K562 (cell line): ENCODE results near the gene RAD1. TPM values are rescaled to one million over a fixed set of nuclear protein-coding genes. Genes with fewer than 3 reads are reported as not detected.

ENCODE experiments used
- ATAC-seq: fragments of 200-7000 bp; cut with Tn5 transposase; 3 replicates; pipeline ENCODE4 v1.9.1; 2020; ENCODE audit warnings: moderate library complexity
- BruUV-seq: library from RNA; stranded (reverse); fragments of 400-500 nt; replicated peaks from 2 replicates; lab custom pipeline; 2021; lab: Mats Ljungman, UMichigan
- CTCF ChIA-PET: fragments of 300-600 bp; formaldehyde crosslinking; extraction: SDS; loops from one replicate; lab custom pipeline; 2021; ENCODE audit warnings: low intra/inter-chr PET ratio; lab: Yijun Ruan, JAX
- POLR2A ChIA-PET: fragments of 300-600, 350-650 bp; sonication (Branson Sonifier 250); formaldehyde crosslinking; extraction: SDS; loops from one replicate; lab custom pipeline; 2021; ENCODE audit warnings: antibody characterized with exemption, inconsistent platforms; lab: Yijun Ruan, JAX
- DNase-seq, 4 experiments: peaks; one replicate each; pipeline versions ENCODE4 v3.0.0 to v3.0.0-alpha.2; 2011 to 2018; ENCODE audit warnings: low spot score in 3 of 4, mixed read lengths in 3 of 4; ENCODE audit errors: extremely low read depth in 1 of 4
- FAIRE-seq: peaks from 2 replicates; lab custom pipeline; 2011; peaks lifted over from hg19 to GRCh38; lab: Jason Lieb, UNC
- H2AFZ ChIP-seq: 2 replicates; pipeline ENCODE4 v1.6.0; 2011; ENCODE audit warnings: low read depth, low read length, control low read depth, inconsistent platforms
- H3K27ac ChIP-seq: fragments of 200-600 bp; 3 replicates; pipeline ENCODE4 v1.8.0; 2011; ENCODE audit warnings: low read depth, mild to moderate bottlenecking, control low read depth, inconsistent platforms, low read length, moderate library complexity, mixed read lengths; ENCODE audit errors: extremely low read depth
- H3K27me3 ChIP-seq, 2 experiments: fragments of 300-600 bp in 1 of 2; 2 replicates in 1 of 2; 3 replicates in 1 of 2; pipeline versions ENCODE4 v1.6.0 to v1.8.0; 2011; ENCODE audit warnings: inconsistent platforms in 2 of 2, low read length in 2 of 2, mild to moderate bottlenecking in 1 of 2, mixed read lengths in 1 of 2, moderate library complexity in 1 of 2; ENCODE audit not compliant: control insufficient read depth in 2 of 2, insufficient read depth in 2 of 2
- H3K36me3 ChIP-seq: fragments of 300-600 bp; 3 replicates; pipeline ENCODE4 v1.8.0; 2011; ENCODE audit warnings: mild to moderate bottlenecking, low read length, inconsistent platforms; ENCODE audit not compliant: control insufficient read depth, insufficient read depth
- H3K4me1 ChIP-seq, 2 experiments: fragments of 200-600 bp in 1 of 2; replicated peaks in 1 of 2; 2 replicates in 1 of 2; 3 replicates in 1 of 2; pipeline versions ENCODE4 v1.5.1 to v1.8.0; 2011; ENCODE audit warnings: inconsistent platforms in 2 of 2, low read length in 2 of 2, mild to moderate bottlenecking in 1 of 2, mixed read lengths in 1 of 2, moderate library complexity in 1 of 2; ENCODE audit not compliant: control insufficient read depth in 2 of 2, insufficient read depth in 2 of 2
- H3K4me2 ChIP-seq: 2 replicates; pipeline ENCODE4 v1.6.1; 2011; ENCODE audit warnings: low read length, control low read depth, inconsistent platforms, mixed read lengths; ENCODE audit not compliant: insufficient read depth
- H3K4me3 ChIP-seq: fragments of 200-600 bp; sonication (generic), shearing (Covaris generic); 2 replicates; pipeline ENCODE4 v1.5.1; 2016; ENCODE audit warnings: control low read depth, inconsistent platforms
- H3K79me2 ChIP-seq: fragments of 200-600 bp; 3 replicates; pipeline ENCODE4 v1.8.0; 2011; ENCODE audit warnings: low read length, inconsistent platforms; ENCODE audit not compliant: control insufficient read depth, insufficient read depth
- H3K9ac ChIP-seq, 2 experiments: 2 replicates each; pipeline versions ENCODE4 v1.6.0 to v1.6.1; 2011; ENCODE audit warnings: low read depth in 2 of 2, low read length in 2 of 2, control low read depth in 1 of 2, inconsistent platforms in 1 of 2, mild to moderate bottlenecking in 1 of 2, mixed read lengths in 1 of 2; ENCODE audit not compliant: insufficient read depth in 1 of 2
- H3K9me1 ChIP-seq: one replicate; pipeline ENCODE4 v1.6.0; 2011; ENCODE audit warnings: inconsistent platforms, mild to moderate bottlenecking, low read length, moderate library complexity; ENCODE audit not compliant: control insufficient read depth, insufficient read depth
- H3K9me3 ChIP-seq: replicated peaks from 2 replicates; pipeline ENCODE4 v1.5.1; 2011; ENCODE audit warnings: low read depth, low read length, inconsistent platforms; ENCODE audit not compliant: control insufficient read depth, insufficient read depth
- H4K20me1 ChIP-seq: replicated peaks from 2 replicates; pipeline ENCODE4 v1.6.1; 2011; ENCODE audit warnings: low read length, inconsistent platforms, mixed read lengths; ENCODE audit not compliant: control insufficient read depth, insufficient read depth
- ARID2 ChIP-seq: fragments of 450-650 bp; IDR thresholded peaks from 2 replicates; pipeline ENCODE4 v1.6.1; 2017; ENCODE audit warnings: antibody characterized with exemption, mild to moderate bottlenecking
- BCOR ChIP-seq: fragments of 450-650 bp; IDR thresholded peaks from 2 replicates; pipeline ENCODE4 v1.6.1; 2016
- HDAC1 ChIP-seq, 2 experiments: fragments of 450-650 bp; IDR thresholded peaks; 2 replicates each; pipeline ENCODE4 v1.6.1; 2016 to 2017; ENCODE audit warnings: inconsistent platforms in 1 of 2, mild to moderate bottlenecking in 1 of 2, moderate library complexity in 1 of 2
- KAT7 ChIP-seq: sonication (generic); formaldehyde crosslinking; IDR thresholded peaks from 2 replicates; pipeline ENCODE4 v1.8.0; 2022; ENCODE audit warnings: missing genetic modification reagents, mild to moderate bottlenecking, borderline replicate concordance
- PHB ChIP-seq: fragments of 250-450 bp; sonication (Bioruptor Pico); IDR thresholded peaks from 2 replicates; pipeline ENCODE4 v1.5.0; 2021
- RAD21 ChIP-seq, 2 experiments: fragments of 250-450 bp in 1 of 2; fragments of 450-650 bp in 1 of 2; sonication (Bioruptor Pico) in 1 of 2; formaldehyde crosslinking in 1 of 2; IDR thresholded peaks in 1 of 2; conservative IDR thresholded peaks in 1 of 2; 2 replicates each; pipeline versions ENCODE4 v1.4.0 to v1.8.0; 2020 to 2022; ENCODE audit warnings: mild to moderate bottlenecking in 2 of 2, moderate library complexity in 1 of 2
- TFAM ChIP-seq: fragments of 250-450 bp; sonication (Bioruptor Pico); conservative IDR thresholded peaks from 2 replicates; pipeline ENCODE4 v1.5.0; 2021; ENCODE audit warnings: mild to moderate bottlenecking, moderate library complexity
- TOE1 ChIP-seq, 2 experiments: fragments of 450-650 bp in 1 of 2; sonication (generic) in 1 of 2; formaldehyde crosslinking in 1 of 2; IDR thresholded peaks; 2 replicates each; pipeline versions ENCODE4 v1.7.1 to v1.8.0; 2016 to 2022; ENCODE audit warnings: borderline replicate concordance in 2 of 2, mild to moderate bottlenecking in 2 of 2, antibody characterized with exemption in 1 of 2, inconsistent platforms in 1 of 2, low read depth in 1 of 2, missing genetic modification reagents in 1 of 2, moderate library complexity in 1 of 2
- ZBTB7A ChIP-seq: IDR thresholded peaks from 2 replicates; pipeline ENCODE4 v1.6.1; 2011; ENCODE audit warnings: low read depth, mild to moderate bottlenecking, low read length, moderate library complexity, borderline replicate concordance; ENCODE audit not compliant: control insufficient read depth
- ZNF384 ChIP-seq: IDR thresholded peaks from 2 replicates; pipeline ENCODE4 v1.6.1; 2012; ENCODE audit warnings: low read depth, low read length, improper control_type of control experiment
- WGBS: fragments of 100-300 bp; shearing (Covaris generic); methylation state at CpG from one replicate; pipeline ENCODE4 v1.1.6; 2016; ENCODE audit warnings: low coverage, mixed read lengths; ENCODE audit not compliant: insufficient coverage; ENCODE audit errors: missing lambda C conversion rate; 5-methylcytosine and 5-hydroxymethylcytosine counted together
- in situ Hi-C: fragments of 300-500 bp; cut with MboI; formaldehyde crosslinking; loops from 4 replicates; pipeline ENCODE4 v1.15.0; 2018; ENCODE audit warnings: inconsistent platforms, mixed read lengths
- intact Hi-C: fragments of 100-400 bp; cut with micrococcal nuclease; formaldehyde crosslinking; loops from 2 replicates; pipeline ENCODE4 v1.14.2; 2022
- polyA plus RNA-seq, 8 experiments: library from polyadenylated mRNA; depleted of rRNA in 4 of 8; stranded (reverse) in 5 of 8; unstranded in 3 of 8; fragments of >200 nt; fragmentation: Nextera tagmentation in 2 of 8; fragmentation: Illumina TruSeq in 1 of 8; extraction: Ambion mirVana in 2 of 8; extraction: Trizol in 1 of 8; gene quantifications; 2 replicates each; pipeline versions ENCODE4 v1.2.1 to v1.2.3, GENCODE V29; 2011 to 2014; ENCODE audit warnings: inconsistent platforms in 1 of 8, missing spikeins in 1 of 8
- total RNA-seq, 7 experiments: library from RNA; depleted of rRNA in 6 of 7; stranded (reverse); fragments of >200 nt in 6 of 7; fragmentation: Illumina TruSeq in 2 of 7; extraction: Trizol in 2 of 7; gene quantifications; 2 replicates each; pipeline versions ENCODE4 v1.2.1 to v1.2.3, GENCODE V29; 2011 to 2021; ENCODE audit warnings: low replicate concordance in 1 of 7
- TF ChIP-seq, protein P1 (sequence below), 2 experiments: fragments of 450-650 bp in 1 of 2; sonication (generic) in 1 of 2; formaldehyde crosslinking in 1 of 2; IDR thresholded peaks in 1 of 2; conservative IDR thresholded peaks in 1 of 2; 2 replicates each; pipeline versions ENCODE4 v1.6.1 to v1.8.1; 2016 to 2023; ENCODE audit warnings: mild to moderate bottlenecking in 2 of 2, moderate library complexity in 2 of 2, inconsistent platforms in 1 of 2, missing genetic modification reagents in 1 of 2
- TF ChIP-seq, protein P2 (sequence below): fragments of 200-800 bp; sonication (Bioruptor generic); IDR thresholded peaks from 2 replicates; pipeline ENCODE4 v1.6.1; 2017; ENCODE audit warnings: missing genetic modification characterization, missing compliant biosample characterization
- TF ChIP-seq, protein P3 (sequence below): sonication (generic); formaldehyde crosslinking; IDR thresholded peaks from 2 replicates; pipeline ENCODE4 v1.8.0; 2023; ENCODE audit warnings: missing genetic modification reagents, mild to moderate bottlenecking, borderline replicate concordance

Gene RAD1
- total and polyA plus RNA-seq, 9 of the 15 experiments (the other 6 are each of a cell fraction or from before 2014, with no cell fraction given): 44.5 to 148 (median 60.8) TPM

DNA sequence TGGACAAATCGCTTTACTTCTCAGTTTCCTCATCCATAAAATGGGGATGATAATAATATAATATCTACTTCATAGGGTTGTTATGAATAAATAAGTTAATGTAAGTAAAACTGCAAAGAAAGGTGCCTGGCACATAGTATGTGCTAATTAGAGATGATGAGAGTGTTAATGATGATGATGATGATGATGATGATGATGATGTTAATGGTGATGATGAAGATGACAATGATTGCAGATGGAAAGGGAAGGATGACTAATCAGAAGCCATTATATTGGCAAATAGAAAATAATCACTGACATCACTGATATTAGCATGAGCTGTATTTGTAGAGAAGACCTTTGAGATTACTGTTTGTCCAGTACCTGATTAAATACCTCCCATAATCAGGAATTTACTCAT is 20.6 kb downstream of the RAD1 start:
- in situ Hi-C loops: loop anchor here (5.0 to 10.0 kb wide), 2 partner anchors 377 to 410 kb away; no protein-coding TSS in a partner anchor
- no TSS peak for BruUV-seq
- POLR2A ChIA-PET: interaction anchor here (1.1 to 1.3 kb wide), 2 partner anchors 9 to 240 kb away, joined by 3 read pairs; no protein-coding TSS in a partner anchor
- no peaks in the 10 kb centered on the region; the same call in 2 of the 3 replicates for H3K36me3 ChIP-seq
- H3K9me1 ChIP-seq: no peaks in the 10 kb centered on the region
- H3K9me3 ChIP-seq: no peaks in the 10 kb centered on the region
- intact Hi-C loops: loop anchor here (5.0 kb wide), 3 partner anchors 62 to 108 kb away; no protein-coding TSS in a partner anchor
- no peak overlapping the region for H2AFZ ChIP-seq
- FAIRE-seq (no peak), DNase-seq (no peak), ATAC-seq (no peak)
- H3K9ac ChIP-seq: no peak overlapping the region
- peaks cover 6 to 16% of the 10 kb centered on the region in 2 experiments for H3K4me1 ChIP-seq
- H4K20me1 ChIP-seq: no peaks in the 10 kb centered on the region
- CTCF ChIA-PET: no interaction called here
- no peak overlapping the region for H3K4me3 ChIP-seq
- H3K27me3 ChIP-seq: no peaks in the 10 kb centered on the region
- H3K4me2 ChIP-seq: no peak overlapping the region
- no peaks in the 10 kb centered on the region for H3K79me2 ChIP-seq
- 90% methylated on average over 1 of the region's 1 CpG for WGBS
- no peak overlapping the region for H3K27ac ChIP-seq
- TF ChIP-seq, protein P1, sequence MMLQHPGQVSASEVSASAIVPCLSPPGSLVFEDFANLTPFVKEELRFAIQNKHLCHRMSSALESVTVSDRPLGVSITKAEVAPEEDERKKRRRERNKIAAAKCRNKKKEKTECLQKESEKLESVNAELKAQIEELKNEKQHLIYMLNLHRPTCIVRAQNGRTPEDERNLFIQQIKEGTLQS (IDR thresholded peaks at IDR 0.05): peak; percentile 30; the same call in 1 of the 2 replicates
- TF ChIP-seq, protein P1 (CRISPR knock-in tag; conservative IDR thresholded peaks at IDR 0.05): no peak
- TF ChIP-seq HDAC1 (IDR thresholded peaks at IDR 0.05): 0 out of 4 replicates have a peak, but pooled peaks of 1 of the 2 experiments have one; percentile 25
- no peak for TF ChIP-seq ZBTB7A
- TF ChIP-seq, protein P2, sequence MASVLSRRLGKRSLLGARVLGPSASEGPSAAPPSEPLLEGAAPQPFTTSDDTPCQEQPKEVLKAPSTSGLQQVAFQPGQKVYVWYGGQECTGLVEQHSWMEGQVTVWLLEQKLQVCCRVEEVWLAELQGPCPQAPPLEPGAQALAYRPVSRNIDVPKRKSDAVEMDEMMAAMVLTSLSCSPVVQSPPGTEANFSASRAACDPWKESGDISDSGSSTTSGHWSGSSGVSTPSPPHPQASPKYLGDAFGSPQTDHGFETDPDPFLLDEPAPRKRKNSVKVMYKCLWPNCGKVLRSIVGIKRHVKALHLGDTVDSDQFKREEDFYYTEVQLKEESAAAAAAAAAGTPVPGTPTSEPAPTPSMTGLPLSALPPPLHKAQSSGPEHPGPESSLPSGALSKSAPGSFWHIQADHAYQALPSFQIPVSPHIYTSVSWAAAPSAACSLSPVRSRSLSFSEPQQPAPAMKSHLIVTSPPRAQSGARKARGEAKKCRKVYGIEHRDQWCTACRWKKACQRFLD (CRISPR knock-in tag): no peak
- TF ChIP-seq RAD21 (CRISPR knock-in tag; conservative IDR thresholded peaks at IDR 0.05 in 1 of 2, IDR thresholded peaks at IDR 0.05 in 1 of 2): no peak
- no peak for TF ChIP-seq KAT7 (CRISPR knock-in tag)
- peak; percentile 24; the same call in 1 of the 2 replicates for TF ChIP-seq BCOR
- TF ChIP-seq TOE1 (IDR thresholded peaks at IDR 0.05; ENCODE audit: borderline replicate concordance): no peak
- no peak for TF ChIP-seq TOE1 (CRISPR knock-in tag; IDR thresholded peaks at IDR 0.05; ENCODE audit: borderline replicate concordance, low read depth)
- TF ChIP-seq ARID2: no peak
- no peak for TF ChIP-seq ZNF384
- TF ChIP-seq TFAM (CRISPR knock-in tag): no peak
- no peak for TF ChIP-seq PHB
- TF ChIP-seq, protein P3, sequence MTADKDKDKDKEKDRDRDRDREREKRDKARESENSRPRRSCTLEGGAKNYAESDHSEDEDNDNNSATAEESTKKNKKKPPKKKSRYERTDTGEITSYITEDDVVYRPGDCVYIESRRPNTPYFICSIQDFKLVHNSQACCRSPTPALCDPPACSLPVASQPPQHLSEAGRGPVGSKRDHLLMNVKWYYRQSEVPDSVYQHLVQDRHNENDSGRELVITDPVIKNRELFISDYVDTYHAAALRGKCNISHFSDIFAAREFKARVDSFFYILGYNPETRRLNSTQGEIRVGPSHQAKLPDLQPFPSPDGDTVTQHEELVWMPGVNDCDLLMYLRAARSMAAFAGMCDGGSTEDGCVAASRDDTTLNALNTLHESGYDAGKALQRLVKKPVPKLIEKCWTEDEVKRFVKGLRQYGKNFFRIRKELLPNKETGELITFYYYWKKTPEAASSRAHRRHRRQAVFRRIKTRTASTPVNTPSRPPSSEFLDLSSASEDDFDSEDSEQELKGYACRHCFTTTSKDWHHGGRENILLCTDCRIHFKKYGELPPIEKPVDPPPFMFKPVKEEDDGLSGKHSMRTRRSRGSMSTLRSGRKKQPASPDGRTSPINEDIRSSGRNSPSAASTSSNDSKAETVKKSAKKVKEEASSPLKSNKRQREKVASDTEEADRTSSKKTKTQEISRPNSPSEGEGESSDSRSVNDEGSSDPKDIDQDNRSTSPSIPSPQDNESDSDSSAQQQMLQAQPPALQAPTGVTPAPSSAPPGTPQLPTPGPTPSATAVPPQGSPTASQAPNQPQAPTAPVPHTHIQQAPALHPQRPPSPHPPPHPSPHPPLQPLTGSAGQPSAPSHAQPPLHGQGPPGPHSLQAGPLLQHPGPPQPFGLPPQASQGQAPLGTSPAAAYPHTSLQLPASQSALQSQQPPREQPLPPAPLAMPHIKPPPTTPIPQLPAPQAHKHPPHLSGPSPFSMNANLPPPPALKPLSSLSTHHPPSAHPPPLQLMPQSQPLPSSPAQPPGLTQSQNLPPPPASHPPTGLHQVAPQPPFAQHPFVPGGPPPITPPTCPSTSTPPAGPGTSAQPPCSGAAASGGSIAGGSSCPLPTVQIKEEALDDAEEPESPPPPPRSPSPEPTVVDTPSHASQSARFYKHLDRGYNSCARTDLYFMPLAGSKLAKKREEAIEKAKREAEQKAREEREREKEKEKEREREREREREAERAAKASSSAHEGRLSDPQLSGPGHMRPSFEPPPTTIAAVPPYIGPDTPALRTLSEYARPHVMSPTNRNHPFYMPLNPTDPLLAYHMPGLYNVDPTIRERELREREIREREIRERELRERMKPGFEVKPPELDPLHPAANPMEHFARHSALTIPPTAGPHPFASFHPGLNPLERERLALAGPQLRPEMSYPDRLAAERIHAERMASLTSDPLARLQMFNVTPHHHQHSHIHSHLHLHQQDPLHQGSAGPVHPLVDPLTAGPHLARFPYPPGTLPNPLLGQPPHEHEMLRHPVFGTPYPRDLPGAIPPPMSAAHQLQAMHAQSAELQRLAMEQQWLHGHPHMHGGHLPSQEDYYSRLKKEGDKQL (CRISPR knock-in tag): no peak
